Neuronal stem cell (in vitro differentiated cells): ENCODE data around the gene HOXC10.

Experiments used
- DNase-seq: peaks from one replicate; pipeline ENCODE4 v3.0.0-alpha.2; 2013; ENCODE audit warnings: low spot score
- H2AFZ ChIP-seq: one replicate; pipeline ENCODE4 v1.6.1; 2013; ENCODE audit warnings: mild to moderate bottlenecking, low read length, inconsistent platforms
- H2AK5ac ChIP-seq: 2 replicates; pipeline ENCODE4 v1.6.1; 2013; ENCODE audit warnings: low read depth, mild to moderate bottlenecking, inconsistent platforms, low read length, moderate library complexity, mixed read lengths
- H2BK120ac ChIP-seq: 2 replicates; pipeline ENCODE4 v1.6.1; 2013; ENCODE audit warnings: low read depth, mild to moderate bottlenecking, inconsistent platforms, low read length, moderate library complexity, mixed read lengths
- H2BK12ac ChIP-seq: one replicate; pipeline ENCODE4 v1.6.1; 2013; ENCODE audit warnings: low read length, inconsistent platforms
- H2BK15ac ChIP-seq: 2 replicates; pipeline ENCODE4 v1.6.1; 2013; ENCODE audit warnings: mild to moderate bottlenecking, low read length, inconsistent platforms, mixed read lengths
- H2BK5ac ChIP-seq: one replicate; pipeline ENCODE4 v1.6.1; 2013; ENCODE audit warnings: inconsistent platforms, mild to moderate bottlenecking, low read length, moderate library complexity
- H3K14ac ChIP-seq: one replicate; pipeline ENCODE4 v1.6.1; 2013; ENCODE audit warnings: low read length, inconsistent platforms
- H3K18ac ChIP-seq: 2 replicates; pipeline ENCODE4 v1.6.1; 2013; ENCODE audit warnings: low read length, inconsistent platforms
- H3K23ac ChIP-seq: 2 replicates; pipeline ENCODE4 v1.6.1; 2013; ENCODE audit warnings: low read depth, mild to moderate bottlenecking, mixed read lengths, low read length, inconsistent platforms; ENCODE audit not compliant: poor library complexity
- H3K27ac ChIP-seq: replicated peaks from 3 replicates; pipeline ENCODE4 v1.5.1; 2013; ENCODE audit warnings: low read length, inconsistent platforms
- H3K27me3 ChIP-seq, 3 experiments: 2 replicates each; pipeline ENCODE4 v1.6.1; 2013; ENCODE audit warnings: low read length in 3 of 3, mild to moderate bottlenecking in 2 of 3, inconsistent platforms in 1 of 3, low read depth in 1 of 3, mixed read lengths in 1 of 3, moderate library complexity in 1 of 3; ENCODE audit not compliant: control insufficient read depth in 3 of 3, insufficient read depth in 3 of 3
- H3K36me3 ChIP-seq, 2 donors: replicated peaks in 1 of 2; 2 replicates each; pipeline ENCODE4 v1.6.1; 2013; ENCODE audit warnings: low read length in 2 of 2; ENCODE audit not compliant: control insufficient read depth in 2 of 2, insufficient read depth in 2 of 2
- H3K4ac ChIP-seq: 2 replicates; pipeline ENCODE4 v1.6.1; 2013; ENCODE audit warnings: inconsistent platforms, mild to moderate bottlenecking, low read length, moderate library complexity
- H3K4me1 ChIP-seq, 2 donors: 1 replicate in 1 of 2; 2 replicates in 1 of 2; pipeline ENCODE4 v1.6.1; 2013; ENCODE audit warnings: low read length in 2 of 2, low read depth in 1 of 2; ENCODE audit not compliant: control insufficient read depth in 2 of 2, insufficient read depth in 1 of 2
- H3K4me2 ChIP-seq: one replicate; pipeline ENCODE4 v1.6.1; 2013; ENCODE audit warnings: mild to moderate bottlenecking, low read length, inconsistent platforms; ENCODE audit not compliant: insufficient read depth, poor library complexity, severe bottlenecking
- H3K4me3 ChIP-seq, 2 donors: 2 replicates each; pipeline ENCODE4 v1.5.1; 2013; ENCODE audit warnings: low read length in 2 of 2, mild to moderate bottlenecking in 2 of 2, inconsistent platforms in 1 of 2, moderate library complexity in 1 of 2
- H3K79me1 ChIP-seq: one replicate; pipeline ENCODE4 v1.6.1; 2013; ENCODE audit warnings: low read depth, mild to moderate bottlenecking, inconsistent platforms, low read length, moderate library complexity
- H3K9ac ChIP-seq: one replicate; pipeline ENCODE4 v1.6.1; 2013; ENCODE audit warnings: mild to moderate bottlenecking, low read depth, low read length, inconsistent platforms; ENCODE audit not compliant: poor library complexity
- H3K9me3 ChIP-seq, 2 donors: replicated peaks in 1 of 2; 2 replicates each; pipeline versions ENCODE3 to v1.6.1; 2013; ENCODE audit warnings: low read length in 2 of 2, mild to moderate bottlenecking in 2 of 2, inconsistent platforms in 1 of 2, low read depth in 1 of 2, mixed read lengths in 1 of 2, moderate library complexity in 1 of 2; ENCODE audit not compliant: control insufficient read depth in 2 of 2, insufficient read depth in 1 of 2
- H4K8ac ChIP-seq: one replicate; pipeline ENCODE4 v1.6.1; 2013; ENCODE audit warnings: low read depth, mild to moderate bottlenecking, inconsistent platforms, low read length, moderate library complexity
- H4K91ac ChIP-seq: one replicate; pipeline ENCODE4 v1.6.1; 2013; ENCODE audit warnings: low read length, low read depth, mild to moderate bottlenecking, inconsistent platforms; ENCODE audit not compliant: poor library complexity
- WGBS, 2 donors: extraction: QIAGEN DNeasy Blood & Tissue Kit; methylation state at CpG; one replicate each; pipeline ENCODE4 v1.1.7; 2013; ENCODE audit warnings: missing lambda C conversion rate in 2 of 2, mixed read lengths in 1 of 2; ENCODE audit not compliant: insufficient read length in 2 of 2, insufficient replicate concordance in 1 of 2; ENCODE audit errors: extremely low coverage in 2 of 2; 5-methylcytosine and 5-hydroxymethylcytosine counted together

The HOXC10 gene

GRCh38 chr12:53940443-53941014 lies 44.4 kb upstream of the HOXC10 start:
- no peak for DNase-seq
- Histone ChIP-seq H2BK12ac (no peak overlapping the region), H3K9ac (no peak overlapping the region), H3K27me3 (peaks cover 68 to 99% (median 90%) of the 10 kb centered on the region in 3 experiments), H3K23ac (no peak overlapping the region), H4K91ac (no peak overlapping the region), H3K14ac (no peak overlapping the region), H2AFZ (no peak overlapping the region), H2AK5ac (no peak overlapping the region), H3K27ac (no peak overlapping the region), H3K4ac (no peak overlapping the region), H3K79me1 (no peaks in the 10 kb centered on the region), H3K4me1 (no peaks in the 10 kb centered on the region), H3K9me3 (peaks cover 0 to 12% of the 10 kb centered on the region in 2 donors), H2BK5ac (no peak overlapping the region), H3K4me3 (no peak overlapping the region), H2BK120ac (no peak overlapping the region), H3K36me3 (no peaks in the 10 kb centered on the region), H3K4me2 (no peak overlapping the region), H4K8ac (no peak overlapping the region), H3K18ac (no peak overlapping the region), H2BK15ac (no peak overlapping the region)
- no CpG with 5 or more reads among the region's 9 CpGs for WGBS, 2 donors

DNA sequence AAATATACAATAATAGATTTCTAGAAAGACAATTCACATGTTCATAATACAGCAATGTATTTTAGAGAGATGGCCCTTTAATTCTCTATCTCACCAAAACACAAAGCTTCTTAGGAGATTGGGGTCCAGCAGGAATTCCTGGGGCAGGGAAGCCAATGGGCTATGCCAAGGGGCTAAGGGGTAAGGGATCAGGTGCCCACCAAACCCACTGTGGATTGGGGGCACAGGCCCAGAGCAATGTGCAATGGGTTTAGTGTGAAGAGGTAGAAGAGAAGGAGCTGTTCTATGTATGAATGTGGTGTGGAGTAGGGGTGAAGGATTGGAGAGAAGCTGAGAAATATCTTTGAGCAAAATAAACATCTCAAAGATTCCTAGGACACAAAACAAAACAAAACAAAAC lies 43.8 kb upstream of the HOXC10 start:
- H3K4ac ChIP-seq: no peak overlapping the region
- H3K4me3 ChIP-seq: no peak overlapping the region
- H2AFZ ChIP-seq: no peak overlapping the region
- H3K79me1 ChIP-seq: no peaks in the 10 kb centered on the region
- H2BK15ac ChIP-seq: no peak overlapping the region
- peaks cover 68 to 99% (median 90%) of the 10 kb centered on the region in 3 experiments for H3K27me3 ChIP-seq
- no peak for DNase-seq
- H3K14ac ChIP-seq: no peak overlapping the region
- no peak overlapping the region for H4K8ac ChIP-seq
- no peak overlapping the region for H3K27ac ChIP-seq
- no peaks in the 10 kb centered on the region for H3K36me3 ChIP-seq
- H3K4me1 ChIP-seq: no peaks in the 10 kb centered on the region
- H2BK5ac ChIP-seq: no peak overlapping the region
- no peak overlapping the region for H3K18ac ChIP-seq
- H3K9me3 ChIP-seq: peaks cover 0 to 16% of the 10 kb centered on the region in 2 donors
- no peak overlapping the region for H2BK120ac ChIP-seq
- no peak overlapping the region for H2AK5ac ChIP-seq
- H3K9ac ChIP-seq: no peak overlapping the region
- no peak overlapping the region for H3K4me2 ChIP-seq
- H2BK12ac ChIP-seq: no peak overlapping the region
- no peak overlapping the region for H3K23ac ChIP-seq
- no peak overlapping the region for H4K91ac ChIP-seq

DNA sequence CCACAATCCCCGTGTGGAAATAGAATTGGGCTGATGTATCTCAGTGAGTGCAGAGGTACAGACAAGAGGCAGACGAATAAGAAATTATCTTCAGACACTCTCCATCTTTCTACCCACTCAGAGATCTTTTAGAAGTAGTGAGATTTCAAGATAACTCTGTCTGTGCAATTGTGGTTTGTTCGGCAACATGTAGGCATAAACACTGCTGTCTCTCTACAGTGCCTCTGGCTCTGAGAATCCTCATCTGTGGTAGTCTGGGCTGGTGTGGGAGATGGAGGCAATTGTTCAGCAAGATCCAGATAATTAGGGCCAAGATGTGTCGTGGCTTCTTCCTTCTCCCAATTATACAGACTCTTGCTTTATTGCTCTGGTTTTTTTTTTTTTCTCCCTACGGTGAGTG lies 43.2 kb upstream of the HOXC10 start:
- Histone ChIP-seq H2BK15ac (no peak overlapping the region), H3K4me2 (no peak overlapping the region), H2AFZ (no peak overlapping the region), H3K4me3 (no peak overlapping the region), H3K23ac (no peak overlapping the region), H3K79me1 (no peaks in the 10 kb centered on the region), H3K36me3 (no peaks in the 10 kb centered on the region), H2BK12ac (no peak overlapping the region), H3K9me3 (peaks cover 0 to 16% of the 10 kb centered on the region in 2 donors), H2AK5ac (no peak overlapping the region), H3K9ac (no peak overlapping the region), H4K8ac (no peak overlapping the region), H4K91ac (no peak overlapping the region), H3K27ac (no peak overlapping the region), H3K14ac (no peak overlapping the region), H3K27me3 (peaks cover 65 to 99% (median 90%) of the 10 kb centered on the region in 3 experiments), H2BK5ac (no peak overlapping the region), H2BK120ac (no peak overlapping the region), H3K4ac (no peak overlapping the region), H3K18ac (no peak overlapping the region), H3K4me1 (no peaks in the 10 kb centered on the region)
- no CpG with 5 or more reads among the region's 5 CpGs for WGBS, 2 donors
- no peak for DNase-seq

- Histone ChIP-seq H3K4me2 (no peak overlapping the region), H3K14ac (no peak overlapping the region), H2BK5ac (no peak overlapping the region), H2BK15ac (no peak overlapping the region), H3K9me3 (peaks cover 0 to 11% of the 10 kb centered on the region in 2 donors), H3K27me3 (peaks cover 58 to 99% (median 88%) of the 10 kb centered on the region in 3 experiments), H4K91ac (no peak overlapping the region), H3K23ac (no peak overlapping the region), H3K18ac (no peak overlapping the region), H3K4me1 (no peaks in the 10 kb centered on the region), H2AK5ac (no peak overlapping the region), H2BK12ac (no peak overlapping the region), H2BK120ac (no peak overlapping the region), H3K9ac (no peak overlapping the region), H3K27ac (no peak overlapping the region), H3K4me3 (no peak overlapping the region), H4K8ac (no peak overlapping the region), H3K4ac (no peak overlapping the region), H3K79me1 (no peaks in the 10 kb centered on the region), H3K36me3 (no peaks in the 10 kb centered on the region), H2AFZ (no peak overlapping the region)
- WGBS, 2 donors: no CpG with 5 or more reads among the region's 2 CpGs
- DNase-seq: no peak
Measured at GRCh38 chr12:53942467-53942997, 42.4 kb upstream of the HOXC10 start.
